IMR-90 (cell line): ENCODE measurements around the gene PTPRQ. TPM values are rescaled to one million over a fixed set of nuclear protein-coding genes. Genes with fewer than 3 reads are reported as not detected.

Experiments
- ATAC-seq: fragments of 200-7000 bp; cut with Tn5 transposase; 2 replicates; pipeline ENCODE4 v1.9.1; 2020; ENCODE audit warnings: low read depth, mild to moderate bottlenecking, moderate library complexity
- BruUV-seq: library from RNA; stranded (reverse); fragments of 400-500 nt; replicated peaks from 2 replicates; lab custom pipeline; 2021; lab: Mats Ljungman, UMichigan
- CTCF ChIA-PET: fragments of 300-600 bp; formaldehyde crosslinking; extraction: SDS; loops from one replicate; lab custom pipeline; 2021; ENCODE audit warnings: antibody characterized with exemption; lab: Yijun Ruan, JAX
- POLR2A ChIA-PET: fragments of 300-600 bp; sonication (Branson Sonifier 250); formaldehyde crosslinking; loops from one replicate; lab custom pipeline; 2022; ENCODE audit warnings: antibody characterized with exemption; ENCODE audit not compliant: unreplicated experiment; lab: Charles Lee
- DNase-seq: peaks from one replicate; pipeline ENCODE4 v3.0.0; 2013
- H2AFZ ChIP-seq: replicated peaks from 2 replicates; pipeline ENCODE3; 2013; ENCODE audit warnings: low read length, mild to moderate bottlenecking; ENCODE audit not compliant: poor library complexity
- H2AK5ac ChIP-seq: 2 replicates; pipeline ENCODE4 v1.6.1; 2013; ENCODE audit warnings: low read depth, low read length, inconsistent platforms
- H2AK9ac ChIP-seq: replicated peaks from 2 replicates; pipeline ENCODE3; 2013; ENCODE audit warnings: mild to moderate bottlenecking, low read depth, low read length, moderate library complexity; ENCODE audit not compliant: poor library complexity
- H2BK120ac ChIP-seq: 2 replicates; pipeline ENCODE4 v1.6.1; 2013; ENCODE audit warnings: low read depth, low read length, inconsistent platforms
- H2BK15ac ChIP-seq: 3 replicates; pipeline ENCODE4 v1.6.1; 2013; ENCODE audit warnings: low read depth, low read length, inconsistent platforms
- H2BK20ac ChIP-seq: 2 replicates; pipeline ENCODE4 v1.6.1; 2013; ENCODE audit warnings: low read depth, mild to moderate bottlenecking, inconsistent platforms, low read length, moderate library complexity
- H2BK5ac ChIP-seq: 2 replicates; pipeline ENCODE4 v1.6.1; 2013; ENCODE audit warnings: mild to moderate bottlenecking, low read depth, low read length, inconsistent platforms; ENCODE audit not compliant: poor library complexity, severe bottlenecking
- H3K14ac ChIP-seq: replicated peaks from 2 replicates; pipeline ENCODE4 v1.6.1; 2013; ENCODE audit warnings: low read depth, low read length, inconsistent platforms
- H3K18ac ChIP-seq: 2 replicates; pipeline ENCODE4 v1.6.1; 2013; ENCODE audit warnings: low read depth, low read length, control low read depth
- H3K23ac ChIP-seq: 2 replicates; pipeline ENCODE4 v1.6.1; 2013; ENCODE audit warnings: low read depth, low read length, inconsistent platforms
- H3K27ac ChIP-seq: 2 replicates; pipeline ENCODE4 v1.5.1; 2013; ENCODE audit warnings: mild to moderate bottlenecking, control low read depth, low read length; ENCODE audit not compliant: insufficient read depth
- H3K27me3 ChIP-seq: 2 replicates; pipeline ENCODE4 v1.6.1; 2013; ENCODE audit warnings: low read length; ENCODE audit not compliant: control insufficient read depth, insufficient read depth
- H3K36me3 ChIP-seq: 2 replicates; pipeline ENCODE4 v1.6.1; 2013; ENCODE audit warnings: low read length, mixed read lengths; ENCODE audit not compliant: control insufficient read depth, insufficient read depth
- H3K4ac ChIP-seq: 2 replicates; pipeline ENCODE4 v1.6.1; 2013; ENCODE audit warnings: low read depth, low read length, inconsistent platforms
- H3K4me1 ChIP-seq: 2 replicates; pipeline ENCODE4 v1.6.1; 2013; ENCODE audit warnings: low read length, mixed read lengths; ENCODE audit not compliant: control insufficient read depth, insufficient read depth
- H3K4me2 ChIP-seq: 2 replicates; pipeline ENCODE4 v1.6.1; 2013; ENCODE audit warnings: low read depth, mild to moderate bottlenecking, control low read depth, low read length, moderate library complexity
- H3K4me3 ChIP-seq: 2 replicates; pipeline ENCODE4 v1.5.1; 2013; ENCODE audit warnings: low read depth, mild to moderate bottlenecking, control low read depth, low read length, moderate library complexity; ENCODE audit not compliant: insufficient read depth
- H3K56ac ChIP-seq: 2 replicates; pipeline ENCODE4 v1.6.1; 2013; ENCODE audit warnings: low read length, inconsistent platforms; ENCODE audit not compliant: insufficient read depth; ENCODE audit errors: extremely low read depth
- H3K79me1 ChIP-seq, 2 experiments: 2 replicates each; pipeline ENCODE4 v1.6.1; 2013; ENCODE audit warnings: low read length in 2 of 2, inconsistent platforms in 1 of 2, low read depth in 1 of 2
- H3K9ac ChIP-seq: 2 replicates; pipeline ENCODE4 v1.6.1; 2013; ENCODE audit warnings: low read depth, low read length, control low read depth
- H3K9me1 ChIP-seq: 2 replicates; pipeline ENCODE4 v1.6.1; 2013; ENCODE audit warnings: low read length, inconsistent platforms; ENCODE audit not compliant: insufficient read depth
- H3K9me3 ChIP-seq: 2 replicates; pipeline ENCODE4 v1.6.1; 2013; ENCODE audit warnings: low read length; ENCODE audit not compliant: control insufficient read depth, insufficient read depth
- H4K20me1 ChIP-seq: 2 replicates; pipeline ENCODE4 v1.6.1; 2013; ENCODE audit warnings: low read length, inconsistent platforms; ENCODE audit not compliant: insufficient read depth
- H4K5ac ChIP-seq: 2 replicates; pipeline ENCODE4 v1.6.1; 2013; ENCODE audit warnings: mild to moderate bottlenecking, low read depth, low read length, control low read depth
- H4K8ac ChIP-seq, 2 experiments: 2 replicates each; pipeline ENCODE4 v1.6.1; 2013; ENCODE audit warnings: low read depth in 2 of 2, low read length in 2 of 2, control low read depth in 1 of 2, inconsistent platforms in 1 of 2
- H4K91ac ChIP-seq: 2 replicates; pipeline ENCODE4 v1.6.1; 2013; ENCODE audit warnings: low read depth, low read length, inconsistent platforms; ENCODE audit not compliant: insufficient read depth
- BHLHE40 ChIP-seq: fragments of 150-350 bp; IDR thresholded peaks from 2 replicates; pipeline ENCODE4 v1.6.1; 2016; ENCODE audit warnings: mild to moderate bottlenecking, low read depth, low read length
- CEBPB ChIP-seq: IDR thresholded peaks from 2 replicates; pipeline ENCODE4 v1.6.1; 2012; ENCODE audit warnings: low read depth, low read length, improper control_type of control experiment
- CHD1 ChIP-seq: IDR thresholded peaks from 2 replicates; pipeline ENCODE4 v1.6.1; 2012; ENCODE audit warnings: low read depth, low read length, improper control_type of control experiment
- MAFK ChIP-seq: IDR thresholded peaks from 2 replicates; pipeline ENCODE4 v1.6.1; 2012; ENCODE audit warnings: low read depth, low read length, improper control_type of control experiment
- MAZ ChIP-seq: IDR thresholded peaks from 2 replicates; pipeline ENCODE4 v1.6.1; 2012; ENCODE audit warnings: low read depth, mild to moderate bottlenecking, low read length, improper control_type of control experiment, moderate library complexity, borderline replicate concordance
- MXI1 ChIP-seq: IDR thresholded peaks from 2 replicates; pipeline ENCODE4 v1.6.1; 2012; ENCODE audit warnings: low read depth, mild to moderate bottlenecking, low read length, moderate library complexity, borderline replicate concordance
- NFE2L2 ChIP-seq: fragments of 150-350 bp; IDR thresholded peaks from 2 replicates; pipeline ENCODE4 v1.6.1; 2016; ENCODE audit warnings: low read depth, mild to moderate bottlenecking, low read length
- POLR2A ChIP-seq: IDR thresholded peaks from 2 replicates; pipeline ENCODE4 v1.6.1; 2012; ENCODE audit warnings: mild to moderate bottlenecking, low read depth, low read length
- RAD21 ChIP-seq: IDR thresholded peaks from 2 replicates; pipeline ENCODE4 v1.6.1; 2012; ENCODE audit warnings: low read length, improper control_type of control experiment
- RCOR1 ChIP-seq: IDR thresholded peaks from 2 replicates; pipeline ENCODE4 v1.6.1; 2012; ENCODE audit warnings: mild to moderate bottlenecking, low read length, improper control_type of control experiment; ENCODE audit not compliant: insufficient replicate concordance
- SMC3 ChIP-seq: fragments of 150-350 bp; IDR thresholded peaks from 2 replicates; pipeline ENCODE4 v1.6.1; 2016; ENCODE audit warnings: low read depth, mild to moderate bottlenecking, antibody characterized with exemption, low read length, moderate library complexity
- WGBS, 2 experiments: methylation state at CpG; one replicate each; pipeline versions ENCODE4 v1.1.5 to v1.1.7; 2013; ENCODE audit warnings: missing lambda C conversion rate in 2 of 2; ENCODE audit not compliant: insufficient read length in 1 of 2; ENCODE audit errors: extremely low coverage in 2 of 2; 5-methylcytosine and 5-hydroxymethylcytosine counted together
- dilution Hi-C: fragments of 300-500 bp; cut with HindIII; formaldehyde crosslinking; loops from one replicate; pipeline ENCODE4 v1.14.3; 2018; ENCODE audit warnings: low sequenced_read_pairs; ENCODE audit not compliant: unreplicated experiment
- in situ Hi-C: fragments of 300-500 bp; cut with MboI; formaldehyde crosslinking; loops from 3 replicates; pipeline ENCODE4 v1.14.3; 2019; ENCODE audit warnings: low sequenced_read_pairs, inconsistent platforms, mixed read lengths
- intact Hi-C: fragments of 100-400 bp; cut with micrococcal nuclease; formaldehyde crosslinking; loops from 2 replicates; pipeline ENCODE4 v1.10.0; 2022
- polyA plus RNA-seq, 3 experiments: library from polyadenylated mRNA; depleted of rRNA; stranded (reverse); fragments of >200 nt; gene quantifications; 2 replicates each; pipeline ENCODE4 v1.2.3, GENCODE V29; 2012; ENCODE audit warnings: low replicate concordance in 1 of 3
- total RNA-seq: library from RNA; depleted of rRNA; stranded (reverse); fragments of >200 nt; gene quantifications from 2 replicates; pipeline ENCODE4 v1.2.3, GENCODE V29; 2012
- TF ChIP-seq, protein P1 (sequence below): fragments of 150-350 bp; IDR thresholded peaks from 2 replicates; pipeline ENCODE4 v1.6.1; 2017; ENCODE audit warnings: mild to moderate bottlenecking, antibody characterized with exemption, low read length, low read depth
- TF ChIP-seq, protein P2 (sequence below): fragments of 150-350 bp; IDR thresholded peaks from 2 replicates; pipeline ENCODE4 v1.6.1; 2016; ENCODE audit warnings: low read depth, mild to moderate bottlenecking, low read length, moderate library complexity, borderline replicate concordance
- TF ChIP-seq, protein P3 (sequence below): conservative IDR thresholded peaks from 2 replicates; pipeline ENCODE4 v1.5.1; 2012; ENCODE audit warnings: mild to moderate bottlenecking, low read depth, low read length, improper control_type of control experiment

The PTPRQ gene
- total and polyA plus RNA-seq, 2 of the 4 experiments (the other 2 are of a cell fraction), result 0.96 to 1.4 TPM

DNA sequence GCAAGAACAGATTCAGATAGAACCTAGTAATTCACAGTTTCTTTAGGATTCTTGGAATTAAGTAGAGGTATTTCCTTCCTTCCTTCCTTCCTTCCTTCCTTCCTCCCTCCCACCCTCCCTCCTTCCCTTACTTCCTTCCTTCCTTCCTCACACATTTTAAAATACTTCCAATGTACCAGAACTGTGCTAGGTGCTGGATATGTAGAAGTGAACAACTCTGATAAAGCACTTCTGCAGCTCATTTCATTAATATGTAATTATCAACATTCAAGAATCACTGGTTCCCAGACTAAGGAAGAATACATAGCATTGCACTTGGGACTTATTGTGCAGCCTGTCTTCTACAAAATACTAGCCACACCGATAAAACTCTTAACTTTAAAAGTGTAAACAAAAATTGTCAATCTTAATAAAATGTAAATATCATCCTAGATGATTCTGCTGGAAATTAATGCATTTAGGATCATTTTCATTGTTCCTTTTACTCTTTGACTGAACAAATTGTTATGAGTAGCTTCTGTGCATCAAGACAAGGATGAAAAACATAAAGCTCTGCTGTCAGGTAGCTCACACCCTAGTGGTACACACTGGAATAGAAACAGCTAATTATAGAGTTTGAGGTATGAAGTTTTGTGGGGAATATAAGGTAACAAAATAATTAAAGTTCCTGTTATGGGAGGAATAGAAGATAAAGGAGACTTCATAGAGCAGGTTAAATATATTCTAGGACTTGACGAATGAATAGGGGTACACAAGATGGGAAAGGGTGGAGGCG lies 163.5 kb downstream of the PTPRQ start:
- in situ Hi-C loops, result loop anchor here (10.0 to 25.0 kb wide), 3 partner anchors 95 to 330 kb away; partner anchors contain the start of gene LIN7A
- no peak overlapping the region for H3K56ac ChIP-seq
- H3K9me1 ChIP-seq, result no peaks in the 10 kb centered on the region
- H2BK15ac ChIP-seq, result no peak overlapping the region
- POLR2A ChIA-PET, result no interaction called here
- TF ChIP-seq RCOR1, result no peak
- TF ChIP-seq, protein P1, sequence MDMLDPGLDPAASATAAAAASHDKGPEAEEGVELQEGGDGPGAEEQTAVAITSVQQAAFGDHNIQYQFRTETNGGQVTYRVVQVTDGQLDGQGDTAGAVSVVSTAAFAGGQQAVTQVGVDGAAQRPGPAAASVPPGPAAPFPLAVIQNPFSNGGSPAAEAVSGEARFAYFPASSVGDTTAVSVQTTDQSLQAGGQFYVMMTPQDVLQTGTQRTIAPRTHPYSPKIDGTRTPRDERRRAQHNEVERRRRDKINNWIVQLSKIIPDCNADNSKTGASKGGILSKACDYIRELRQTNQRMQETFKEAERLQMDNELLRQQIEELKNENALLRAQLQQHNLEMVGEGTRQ, result no peak
- no peak for TF ChIP-seq MAFK
- no peak for TF ChIP-seq MAZ
- no peak for TF ChIP-seq CHD1
- no peak for TF ChIP-seq SMC3
- TF ChIP-seq, protein P2, sequence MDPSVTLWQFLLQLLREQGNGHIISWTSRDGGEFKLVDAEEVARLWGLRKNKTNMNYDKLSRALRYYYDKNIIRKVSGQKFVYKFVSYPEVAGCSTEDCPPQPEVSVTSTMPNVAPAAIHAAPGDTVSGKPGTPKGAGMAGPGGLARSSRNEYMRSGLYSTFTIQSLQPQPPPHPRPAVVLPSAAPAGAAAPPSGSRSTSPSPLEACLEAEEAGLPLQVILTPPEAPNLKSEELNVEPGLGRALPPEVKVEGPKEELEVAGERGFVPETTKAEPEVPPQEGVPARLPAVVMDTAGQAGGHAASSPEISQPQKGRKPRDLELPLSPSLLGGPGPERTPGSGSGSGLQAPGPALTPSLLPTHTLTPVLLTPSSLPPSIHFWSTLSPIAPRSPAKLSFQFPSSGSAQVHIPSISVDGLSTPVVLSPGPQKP, result no peak
- no peak for TF ChIP-seq POLR2A
- no peak for TF ChIP-seq RAD21
- TF ChIP-seq BHLHE40, result no peak
- TF ChIP-seq MXI1, result no peak
- TF ChIP-seq NFE2L2, result no peak
- TF ChIP-seq, protein P3, sequence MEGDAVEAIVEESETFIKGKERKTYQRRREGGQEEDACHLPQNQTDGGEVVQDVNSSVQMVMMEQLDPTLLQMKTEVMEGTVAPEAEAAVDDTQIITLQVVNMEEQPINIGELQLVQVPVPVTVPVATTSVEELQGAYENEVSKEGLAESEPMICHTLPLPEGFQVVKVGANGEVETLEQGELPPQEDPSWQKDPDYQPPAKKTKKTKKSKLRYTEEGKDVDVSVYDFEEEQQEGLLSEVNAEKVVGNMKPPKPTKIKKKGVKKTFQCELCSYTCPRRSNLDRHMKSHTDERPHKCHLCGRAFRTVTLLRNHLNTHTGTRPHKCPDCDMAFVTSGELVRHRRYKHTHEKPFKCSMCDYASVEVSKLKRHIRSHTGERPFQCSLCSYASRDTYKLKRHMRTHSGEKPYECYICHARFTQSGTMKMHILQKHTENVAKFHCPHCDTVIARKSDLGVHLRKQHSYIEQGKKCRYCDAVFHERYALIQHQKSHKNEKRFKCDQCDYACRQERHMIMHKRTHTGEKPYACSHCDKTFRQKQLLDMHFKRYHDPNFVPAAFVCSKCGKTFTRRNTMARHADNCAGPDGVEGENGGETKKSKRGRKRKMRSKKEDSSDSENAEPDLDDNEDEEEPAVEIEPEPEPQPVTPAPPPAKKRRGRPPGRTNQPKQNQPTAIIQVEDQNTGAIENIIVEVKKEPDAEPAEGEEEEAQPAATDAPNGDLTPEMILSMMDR, result no peak
- no peak for TF ChIP-seq CEBPB
- H4K20me1 ChIP-seq, result no peaks in the 10 kb centered on the region
- H3K9me3 ChIP-seq, result no peaks in the 10 kb centered on the region
- DNase-seq (no peak), ATAC-seq (no peak)
- intact Hi-C loops, result no loop called here
- H4K91ac ChIP-seq, result no peak overlapping the region
- H3K79me1 ChIP-seq, result no peaks in the 10 kb centered on the region
- no peak overlapping the region for H3K14ac ChIP-seq
- H3K9ac ChIP-seq, result no peak overlapping the region
- H2BK5ac ChIP-seq, result no peak overlapping the region
- no peak overlapping the region for H2AK5ac ChIP-seq
- no peak overlapping the region for H3K4ac ChIP-seq
- no peak overlapping the region for H2BK20ac ChIP-seq
- no peak overlapping the region for H3K18ac ChIP-seq
- no peak overlapping the region for H4K5ac ChIP-seq
- H4K8ac ChIP-seq, result no peak overlapping the region
- BruUV-seq, result no TSS peak
- no peak overlapping the region for H3K4me2 ChIP-seq
- H2BK120ac ChIP-seq, result no peak overlapping the region
- no peak overlapping the region for H3K27ac ChIP-seq
- CTCF ChIA-PET, result interaction anchor here (0.9 to 1.1 kb wide), 5 partner anchors 8 to 206 kb away, joined by 3 to 4 read pairs (median 3); no protein-coding TSS in a partner anchor
- H2AFZ ChIP-seq, result no peak overlapping the region
- H3K4me1 ChIP-seq, result no peaks in the 10 kb centered on the region
- no peak overlapping the region for H3K4me3 ChIP-seq
- H2AK9ac ChIP-seq, result no peak overlapping the region
- H3K36me3 ChIP-seq, result no peaks in the 10 kb centered on the region
- 100% methylated on average over 1 of the region's 3 CpGs; no CpG with 5 or more reads in 1 of the 2 experiments for WGBS, 2 experiments
- no peaks in the 10 kb centered on the region for H3K27me3 ChIP-seq
- dilution Hi-C loops, result no loop called here
- H3K23ac ChIP-seq, result no peak overlapping the region
